ENCODE measurements around the gene SLIT3. TPM values are rescaled to one million over a fixed set of nuclear protein-coding genes. Genes with fewer than 3 reads are reported as not detected.
A peak's percentile ranks its signal among the peaks of the same experiment; 100 is the strongest.

Gene SLIT3
- total and polyA plus RNA-seq, 4 donors, result 4.6 to 48.5 (median 19.8) TPM

DNA sequence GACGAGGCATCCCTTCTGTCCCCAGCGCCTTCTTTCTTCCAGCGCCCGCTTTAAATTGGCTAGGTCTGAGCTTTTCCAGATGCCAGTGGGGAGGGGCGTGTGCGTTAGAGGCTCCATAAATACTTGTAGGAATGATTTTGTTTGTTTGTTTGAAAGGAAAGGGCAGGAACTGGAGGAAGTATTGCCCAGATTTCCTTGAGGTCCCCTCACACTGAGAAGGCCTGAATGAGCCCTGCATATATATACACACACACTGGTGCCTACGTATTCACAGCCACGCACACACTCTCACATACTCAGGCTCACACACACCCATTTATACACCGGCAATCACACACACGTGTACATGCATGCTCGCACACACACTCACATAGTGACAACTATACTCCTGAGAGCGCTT, 1.0 kb upstream of the SLIT3 start:
- DNase-seq (peak; percentile 51 to 75 (median 63)), ATAC-seq (ENCODE audit: insufficient read depth, low FRiP score) (no peak)
- Histone ChIP-seq H3K36me3 (ENCODE audit: control insufficient read depth in 4 of 4, insufficient read depth in 4 of 4, low read length in 4 of 4) (no peaks in the 10 kb centered on the region), H3K27ac (ENCODE audit: low read depth in 1 of 2, low read length in 1 of 2) (no peak overlapping the region), H3K9ac (ENCODE audit: insufficient read depth in 1 of 2, low read length in 2 of 2) (peak overlapping the region in 1 of 2 donors; percentile 76), H3K4me3 (no peak overlapping the region), H3K9me3 (ENCODE audit: control insufficient read depth in 4 of 4, insufficient read depth in 3 of 4, low read length in 3 of 4) (no peaks in the 10 kb centered on the region), H3K4me1 (ENCODE audit: control insufficient read depth in 5 of 5, insufficient read depth in 5 of 5, low read length in 5 of 5) (peaks cover 0 to 39% (median 12%) of the 10 kb centered on the region in 5 donors), H3K27me3 (ENCODE audit: control insufficient read depth in 3 of 3, insufficient read depth in 3 of 3, low read length in 2 of 3) (peaks cover 6 to 18% (median 14%) of the 10 kb centered on the region in 3 donors)
- TF ChIP-seq, protein P1, sequence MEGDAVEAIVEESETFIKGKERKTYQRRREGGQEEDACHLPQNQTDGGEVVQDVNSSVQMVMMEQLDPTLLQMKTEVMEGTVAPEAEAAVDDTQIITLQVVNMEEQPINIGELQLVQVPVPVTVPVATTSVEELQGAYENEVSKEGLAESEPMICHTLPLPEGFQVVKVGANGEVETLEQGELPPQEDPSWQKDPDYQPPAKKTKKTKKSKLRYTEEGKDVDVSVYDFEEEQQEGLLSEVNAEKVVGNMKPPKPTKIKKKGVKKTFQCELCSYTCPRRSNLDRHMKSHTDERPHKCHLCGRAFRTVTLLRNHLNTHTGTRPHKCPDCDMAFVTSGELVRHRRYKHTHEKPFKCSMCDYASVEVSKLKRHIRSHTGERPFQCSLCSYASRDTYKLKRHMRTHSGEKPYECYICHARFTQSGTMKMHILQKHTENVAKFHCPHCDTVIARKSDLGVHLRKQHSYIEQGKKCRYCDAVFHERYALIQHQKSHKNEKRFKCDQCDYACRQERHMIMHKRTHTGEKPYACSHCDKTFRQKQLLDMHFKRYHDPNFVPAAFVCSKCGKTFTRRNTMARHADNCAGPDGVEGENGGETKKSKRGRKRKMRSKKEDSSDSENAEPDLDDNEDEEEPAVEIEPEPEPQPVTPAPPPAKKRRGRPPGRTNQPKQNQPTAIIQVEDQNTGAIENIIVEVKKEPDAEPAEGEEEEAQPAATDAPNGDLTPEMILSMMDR (IDR thresholded peaks at IDR 0.05; ENCODE audit: control extremely low read depth, extremely low read depth), result no peak
- 27 to 35% methylated on average over 12 of the region's 12 CpGs for WGBS, 2 donors

DNA sequence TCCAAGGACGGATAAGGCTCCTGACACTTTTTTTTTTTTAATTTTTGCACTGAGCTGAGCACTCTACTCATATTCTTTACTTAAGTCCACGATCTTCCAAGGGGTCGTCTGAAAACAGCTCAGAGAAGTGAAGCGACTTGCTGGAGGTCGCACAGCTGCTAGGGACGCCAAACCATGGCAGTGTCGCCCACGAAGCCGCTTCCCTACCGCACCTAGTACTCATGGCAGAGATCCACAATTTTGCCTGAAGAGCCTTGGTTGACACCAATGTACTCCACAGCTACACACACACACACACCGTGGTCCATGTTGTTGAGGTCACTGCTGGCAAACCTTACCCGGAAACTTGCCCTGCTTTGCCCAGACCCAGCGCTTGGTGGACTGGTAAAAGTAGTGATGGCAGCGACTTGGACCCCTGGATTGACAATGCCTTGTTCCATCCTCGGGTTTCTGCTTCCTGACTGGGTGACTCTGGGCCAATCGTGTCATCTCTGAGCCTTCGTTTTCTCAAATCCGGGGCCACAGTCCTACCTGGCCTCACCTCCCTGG, 521 bp upstream of the SLIT3 start:
- peak in 1 of 3 donors; percentile 29 for DNase-seq
- peaks cover 0 to 44% (median 12%) of the 10 kb centered on the region in 5 donors for H3K4me1 ChIP-seq (ENCODE audit: control insufficient read depth in 5 of 5, insufficient read depth in 5 of 5, low read length in 5 of 5)

DNA sequence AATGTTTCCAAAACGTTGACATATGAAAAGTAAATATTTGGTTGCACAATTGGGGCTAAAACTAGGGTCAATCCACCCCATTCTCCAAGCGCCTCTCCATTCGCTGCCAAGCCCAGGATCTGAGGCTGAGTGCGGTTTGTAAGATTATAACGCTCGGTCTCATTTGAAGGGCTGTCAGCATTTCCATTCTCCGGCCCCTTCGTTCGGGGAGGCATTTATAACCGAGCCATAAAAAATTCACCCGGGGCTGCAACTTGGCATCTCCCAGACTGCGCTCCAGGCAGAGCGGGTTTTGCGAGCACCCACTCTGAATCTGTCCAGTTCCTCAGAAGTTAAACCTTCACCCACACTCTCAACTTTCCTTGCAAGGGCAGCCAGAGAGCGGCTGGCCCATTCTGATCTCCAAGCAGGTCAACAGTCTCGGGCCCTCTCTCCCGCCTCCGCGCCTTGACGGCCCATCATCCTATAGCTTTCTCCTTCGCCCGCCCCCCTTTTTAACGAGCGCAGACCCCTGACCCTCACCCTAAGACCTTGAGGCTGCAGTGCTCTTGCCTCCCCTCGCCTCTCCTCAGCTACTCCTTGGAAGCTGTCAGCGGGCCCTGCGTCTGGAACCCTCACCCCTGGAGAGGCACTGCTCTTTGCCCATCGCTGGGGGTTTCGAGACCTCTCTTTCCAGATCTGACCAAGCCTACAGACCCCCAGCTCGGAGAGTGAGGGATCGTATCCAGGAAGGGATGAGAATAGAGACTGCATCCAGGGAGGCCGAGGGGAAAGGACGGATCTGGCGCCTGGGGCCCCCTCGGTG, 1.1 kb downstream of the SLIT3 start:
- 11 to 13% methylated on average over 35 of the region's 35 CpGs for WGBS, 2 donors

More for the DNA sequence above, 521 bp upstream of the SLIT3 start:
- Histone ChIP-seq H3K27ac (ENCODE audit: low read depth in 1 of 2, low read length in 1 of 2) (peak overlapping the region in 1 of 2 donors; percentile 56), H3K9ac (ENCODE audit: insufficient read depth in 1 of 2, low read length in 2 of 2) (peak overlapping the region in 1 of 2 donors; percentile 76), H3K4me3 (no peak overlapping the region), H3K27me3 (ENCODE audit: control insufficient read depth in 3 of 3, insufficient read depth in 3 of 3, low read length in 2 of 3) (peaks cover 6 to 18% (median 14%) of the 10 kb centered on the region in 3 donors), H3K36me3 (ENCODE audit: control insufficient read depth in 4 of 4, insufficient read depth in 4 of 4, low read length in 4 of 4) (no peaks in the 10 kb centered on the region), H3K9me3 (ENCODE audit: control insufficient read depth in 4 of 4, insufficient read depth in 3 of 4, low read length in 3 of 4) (no peaks in the 10 kb centered on the region)
- TF ChIP-seq, protein P1 (IDR thresholded peaks at IDR 0.05; ENCODE audit: control extremely low read depth, extremely low read depth), result no peak
- ATAC-seq (ENCODE audit: insufficient read depth, low FRiP score), result no peak
- WGBS, 2 donors, result 5 to 11% methylated on average over 18 of the region's 18 CpGs

More for the DNA sequence above, 1.1 kb downstream of the SLIT3 start:
- H3K36me3 ChIP-seq (ENCODE audit: control insufficient read depth in 4 of 4, insufficient read depth in 4 of 4, low read length in 4 of 4), result no peaks in the 10 kb centered on the region
- H3K4me1 ChIP-seq (ENCODE audit: control insufficient read depth in 5 of 5, insufficient read depth in 5 of 5, low read length in 5 of 5), result peaks cover 0 to 55% (median 12%) of the 10 kb centered on the region in 5 donors
- no peak for ATAC-seq (ENCODE audit: insufficient read depth, low FRiP score)
- H3K9me3 ChIP-seq (ENCODE audit: control insufficient read depth in 4 of 4, insufficient read depth in 3 of 4, low read length in 3 of 4), result peaks cover 0 to 2% (median 0%) of the 10 kb centered on the region in 4 donors
- peak overlapping the region; percentile 44 for H3K4me3 ChIP-seq
- peak overlapping the region in 1 of 2 donors; percentile 60 for H3K27ac ChIP-seq (ENCODE audit: low read depth in 1 of 2, low read length in 1 of 2)
- peak overlapping the region in 1 of 2 donors; percentile 54 for H3K9ac ChIP-seq (ENCODE audit: insufficient read depth in 1 of 2, low read length in 2 of 2)
- peaks cover 6 to 18% (median 14%) of the 10 kb centered on the region in 3 donors for H3K27me3 ChIP-seq (ENCODE audit: control insufficient read depth in 3 of 3, insufficient read depth in 3 of 3, low read length in 2 of 3)
- DNase-seq, result peak in 2 of 3 donors; percentile 65 to 83
- TF ChIP-seq, protein P1 (IDR thresholded peaks at IDR 0.05; ENCODE audit: control extremely low read depth, extremely low read depth), result no peak
